ENCODE results near the gene NCS1. TPM values are rescaled to one million over a fixed set of nuclear protein-coding genes. Genes with fewer than 3 reads are reported as not detected.
A peak's percentile ranks its signal among the peaks of the same experiment; 100 is the strongest.

NCS1 gene
- total and polyA plus RNA-seq, 2 of the 8 experiments (the other 6 are each of a cell fraction or from before 2014, with no cell fraction given): 34.7 to 47.6 TPM

DNA sequence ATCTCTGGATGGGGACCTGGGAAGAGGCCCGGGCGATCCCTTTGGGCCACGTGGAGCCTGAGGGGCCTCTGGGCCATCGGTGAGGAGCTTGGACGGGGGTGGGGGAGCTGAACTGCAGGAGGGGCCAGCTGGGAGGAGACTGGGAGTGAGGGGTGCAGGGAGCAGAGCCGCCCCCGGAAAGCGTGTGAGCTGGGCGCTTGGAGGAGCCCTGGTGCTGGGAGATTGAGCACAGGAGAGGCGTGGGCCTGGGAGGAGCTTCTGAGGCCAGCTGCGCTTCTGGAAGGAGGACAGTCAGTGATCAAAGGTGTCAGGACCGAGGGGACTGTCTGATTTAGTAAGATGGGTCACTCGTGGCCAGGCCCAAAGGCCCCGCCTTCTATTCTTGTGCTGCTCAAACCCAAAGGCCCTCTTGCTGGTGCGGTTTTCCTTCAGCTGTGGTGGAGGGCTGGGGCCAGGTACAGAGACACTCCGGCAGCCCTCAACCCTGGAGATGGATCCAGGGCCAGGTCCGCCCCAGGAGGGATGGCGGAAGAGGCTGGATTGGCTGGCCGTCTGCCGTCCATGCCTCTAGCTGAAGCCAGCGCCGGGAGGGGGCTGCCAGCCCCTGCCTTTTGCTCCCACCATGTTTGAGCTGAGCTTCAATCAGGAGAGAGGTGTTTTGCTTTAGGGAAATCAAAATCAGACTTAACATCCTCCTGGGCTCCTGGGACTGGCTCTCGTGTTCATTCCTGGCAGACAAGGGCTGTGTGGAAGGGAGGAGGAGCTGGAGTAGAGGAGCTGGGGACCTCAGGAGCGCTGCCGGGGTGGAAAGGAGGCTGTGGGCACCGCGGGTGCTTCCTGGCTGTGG is 21.6 kb downstream of the NCS1 start:
- Histone ChIP-seq H3K4me1 (replicated peaks in 1 of 4; ENCODE audit: control insufficient read depth in 3 of 4, insufficient read depth in 4 of 4, low read length in 3 of 4) (peaks cover 0 to 24% (median 12%) of the 10 kb centered on the region in 4 experiments; a peak in 6 of 7 replicates), H3K36me3 (ENCODE audit: control insufficient read depth in 2 of 4, insufficient read depth in 4 of 4, low read length in 3 of 4) (no peaks in the 10 kb centered on the region), H2AK5ac (ENCODE audit: low read depth, low read length) (peak overlapping the region; percentile 24; the same call in 1 of the 2 replicates), H3K27me3 (replicated peaks in 1 of 4; ENCODE audit: control insufficient read depth in 3 of 4, extremely low read depth in 1 of 4, insufficient read depth in 3 of 4, low read length in 3 of 4) (no peaks in the 10 kb centered on the region), H3K23ac (ENCODE audit: insufficient read length) (no peak overlapping the region), H3K27ac (ENCODE audit: low read depth, low read length) (no peak overlapping the region), H2BK20ac (ENCODE audit: low read length) (no peak overlapping the region), H3K79me1 (ENCODE audit: low read depth, low read length) (peaks cover 24% of the 10 kb centered on the region), H3K4me2 (ENCODE audit: insufficient read depth in 1 of 2, low read depth in 2 of 2, low read length in 2 of 2) (no peak overlapping the region; a peak in 1 of 4 replicates), H4K5ac (ENCODE audit: insufficient read length, low read depth, low read length) (no peak overlapping the region), H2AFZ (ENCODE audit: low read length) (no peak overlapping the region), H3K18ac (ENCODE audit: extremely low read depth, low read length) (no peak overlapping the region; the same call in 1 of the 2 replicates), H3K9ac (replicated peaks in 1 of 4; ENCODE audit: extremely low read depth in 1 of 4, low read depth in 3 of 4, low read length in 3 of 4) (no peak overlapping the region), H4K20me1 (replicated peaks in 1 of 2; ENCODE audit: control insufficient read depth in 1 of 2, insufficient read depth in 2 of 2, low read length in 2 of 2) (peaks cover 1 to 3% of the 10 kb centered on the region in 2 experiments), H3K79me2 (ENCODE audit: control insufficient read depth in 1 of 2, insufficient read depth in 2 of 2, low read length in 2 of 2) (peaks cover 7 to 23% of the 10 kb centered on the region in 2 experiments; a peak in 3 of 4 replicates), H2BK5ac (ENCODE audit: low read depth, low read length) (peak overlapping the region; percentile 44; the same call in 1 of the 2 replicates), H3K9me3 (ENCODE audit: insufficient read depth in 2 of 2, low read depth in 1 of 2, low read length in 1 of 2) (no peaks in the 10 kb centered on the region), H3K56ac (replicated peaks; ENCODE audit: insufficient read length, low read depth, low read length) (no peak overlapping the region), H2BK15ac (ENCODE audit: low read length) (no peak overlapping the region), H4K8ac (ENCODE audit: extremely low read depth, insufficient read depth, low read length) (peak overlapping the region; percentile 93; the same call in 1 of the 2 replicates), H4K91ac (replicated peaks; ENCODE audit: insufficient read length, low read length) (peak overlapping the region; percentile 37), H3K4me3 (ENCODE audit: extremely low read depth in 1 of 4, insufficient read depth in 2 of 4, low read depth in 3 of 4, low read length in 4 of 4) (no peak overlapping the region), H3K23me2 (ENCODE audit: low read depth, low read length) (no peaks in the 10 kb centered on the region), H3K14ac (ENCODE audit: insufficient read length) (no peak overlapping the region), H2BK12ac (ENCODE audit: low read depth, low read length) (no peak overlapping the region), H2BK120ac (replicated peaks; ENCODE audit: low read depth, low read length) (no peak overlapping the region), H3K4ac (replicated peaks; ENCODE audit: insufficient read length, low read depth, low read length) (no peak overlapping the region)
- DNase-seq (ENCODE audit: low read depth in 1 of 2, low spot score in 2 of 2) (no peak), FAIRE-seq (no peak)
- CTCF ChIA-PET (ENCODE audit: partially characterized antibody): interaction anchor here (0.6 to 1.8 kb wide), 11 partner anchors 9 to 95 kb away, joined by 3 to 9 read pairs (median 3); no protein-coding TSS in a partner anchor
- WGBS, 2 experiments (ENCODE audit: extremely low coverage in 1 of 2, insufficient coverage in 1 of 2, insufficient read length in 1 of 2, insufficient replicate concordance in 2 of 2, low coverage in 1 of 2, low lambda C conversion rate in 2 of 2, missing lambda C conversion rate in 1 of 2): 80% methylated on average over 22 of the region's 27 CpGs; no CpG with 5 or more reads in 1 of the 2 experiments
- POLR2A ChIA-PET (ENCODE audit: partially characterized antibody): interaction anchor here (0.6 to 1.6 kb wide), 5 partner anchors 9 to 137 kb away, joined by 3 to 5 read pairs (median 4); no protein-coding TSS in a partner anchor
- TF ChIP-seq MAFK (IDR thresholded peaks at IDR 0.05; ENCODE audit: low read depth, low read length): no peak
- TF ChIP-seq SP2 (IDR thresholded peaks at IDR 0.05; ENCODE audit: low read length): no peak
- TF ChIP-seq NANOG (IDR thresholded peaks at IDR 0.05; ENCODE audit: insufficient read depth, low read depth, low read length, poor library complexity, severe bottlenecking): no peak
- TF ChIP-seq, protein P1, sequence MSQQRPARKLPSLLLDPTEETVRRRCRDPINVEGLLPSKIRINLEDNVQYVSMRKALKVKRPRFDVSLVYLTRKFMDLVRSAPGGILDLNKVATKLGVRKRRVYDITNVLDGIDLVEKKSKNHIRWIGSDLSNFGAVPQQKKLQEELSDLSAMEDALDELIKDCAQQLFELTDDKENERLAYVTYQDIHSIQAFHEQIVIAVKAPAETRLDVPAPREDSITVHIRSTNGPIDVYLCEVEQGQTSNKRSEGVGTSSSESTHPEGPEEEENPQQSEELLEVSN (IDR thresholded peaks at IDR 0.05): no peak
- TF ChIP-seq HDAC2 (IDR thresholded peaks at IDR 0.05; ENCODE audit: borderline replicate concordance in 1 of 2, low read depth in 2 of 2, low read length in 2 of 2): no peak
- no peak for TF ChIP-seq RFX5 (IDR thresholded peaks at IDR 0.05; ENCODE audit: borderline replicate concordance, low read depth, low read length)
- no peak for TF ChIP-seq EGR1 (IDR thresholded peaks at IDR 0.05; ENCODE audit: borderline replicate concordance, low read depth, low read length)

Data from H1 (cell line).